ENCODE results near the gene PLEKHM3.

DNA sequence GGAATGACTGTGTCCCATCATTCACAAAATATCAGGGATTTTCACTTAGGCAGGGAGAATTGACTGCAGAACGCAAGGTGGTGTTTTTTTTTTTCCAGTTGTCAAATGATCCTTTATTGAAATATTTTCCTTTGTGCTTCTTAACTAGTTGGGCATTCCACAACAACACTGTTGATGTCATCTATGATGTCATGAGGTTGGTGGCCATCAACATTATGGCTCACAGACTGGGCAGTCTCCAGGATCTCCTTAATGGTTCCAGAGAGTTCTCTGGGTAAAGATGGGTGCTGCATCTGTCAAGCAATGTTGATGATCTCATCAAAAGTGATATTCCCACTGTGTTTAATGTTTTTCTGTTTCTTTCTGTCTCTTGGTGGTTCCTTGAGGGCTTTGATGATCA, 31.8 kb upstream of the PLEKHM3 start:
- TF ChIP-seq, protein P1, sequence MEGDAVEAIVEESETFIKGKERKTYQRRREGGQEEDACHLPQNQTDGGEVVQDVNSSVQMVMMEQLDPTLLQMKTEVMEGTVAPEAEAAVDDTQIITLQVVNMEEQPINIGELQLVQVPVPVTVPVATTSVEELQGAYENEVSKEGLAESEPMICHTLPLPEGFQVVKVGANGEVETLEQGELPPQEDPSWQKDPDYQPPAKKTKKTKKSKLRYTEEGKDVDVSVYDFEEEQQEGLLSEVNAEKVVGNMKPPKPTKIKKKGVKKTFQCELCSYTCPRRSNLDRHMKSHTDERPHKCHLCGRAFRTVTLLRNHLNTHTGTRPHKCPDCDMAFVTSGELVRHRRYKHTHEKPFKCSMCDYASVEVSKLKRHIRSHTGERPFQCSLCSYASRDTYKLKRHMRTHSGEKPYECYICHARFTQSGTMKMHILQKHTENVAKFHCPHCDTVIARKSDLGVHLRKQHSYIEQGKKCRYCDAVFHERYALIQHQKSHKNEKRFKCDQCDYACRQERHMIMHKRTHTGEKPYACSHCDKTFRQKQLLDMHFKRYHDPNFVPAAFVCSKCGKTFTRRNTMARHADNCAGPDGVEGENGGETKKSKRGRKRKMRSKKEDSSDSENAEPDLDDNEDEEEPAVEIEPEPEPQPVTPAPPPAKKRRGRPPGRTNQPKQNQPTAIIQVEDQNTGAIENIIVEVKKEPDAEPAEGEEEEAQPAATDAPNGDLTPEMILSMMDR (IDR thresholded peaks at IDR 0.05; ENCODE audit: low read depth, low read length): no peak
- TF ChIP-seq EZH2phosphoT487 (IDR thresholded peaks at IDR 0.05; ENCODE audit: low read depth): no peak

Measured in OCI-LY3 (cell line).